GM12874 (cell line): ENCODE results near the gene GNB1L.

ENCODE experiments used
- TF ChIP-seq, protein P1 (sequence below): IDR thresholded peaks from 2 replicates; pipeline ENCODE4 v1.5.1; 2011; ENCODE audit warnings: low read depth, mild to moderate bottlenecking, control low read depth, low read length, moderate library complexity; ENCODE audit not compliant: insufficient read depth

GNB1L gene

DNA sequence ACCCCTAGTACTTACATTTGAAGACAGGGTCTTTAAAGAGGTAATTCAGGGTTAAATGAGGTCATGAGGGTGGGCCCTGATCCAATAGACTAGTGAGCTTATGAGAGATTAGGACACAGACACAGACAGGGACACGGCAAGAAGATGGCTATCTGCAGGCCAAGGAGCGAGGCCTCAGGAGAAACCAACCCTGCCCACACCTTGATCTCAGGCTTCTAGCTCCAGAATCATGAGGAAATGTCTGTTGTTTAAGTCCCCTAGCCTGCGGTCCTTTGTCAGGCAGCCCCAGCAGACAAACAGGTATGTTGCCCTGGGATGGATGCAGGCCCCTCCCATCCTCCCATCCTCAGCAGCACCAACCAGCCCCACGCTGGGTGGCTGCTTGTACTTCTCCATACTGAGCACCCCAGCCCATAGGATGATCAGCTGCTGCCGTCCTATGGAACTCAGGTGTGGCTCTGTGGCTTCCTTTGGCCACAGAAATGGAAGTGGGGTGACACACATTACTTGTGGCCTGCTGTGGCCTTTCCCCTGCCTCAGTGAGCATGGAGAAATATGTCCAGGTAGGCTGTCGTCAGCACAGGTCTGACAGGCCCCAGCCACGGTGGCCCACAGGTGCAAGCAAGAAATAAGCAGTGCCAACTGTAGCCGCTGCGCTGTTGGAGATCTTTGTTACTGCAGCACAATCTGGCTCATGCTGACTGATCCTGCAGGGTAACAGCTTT lies 7.9 kb downstream of the GNB1L start:
- TF ChIP-seq, protein P1, sequence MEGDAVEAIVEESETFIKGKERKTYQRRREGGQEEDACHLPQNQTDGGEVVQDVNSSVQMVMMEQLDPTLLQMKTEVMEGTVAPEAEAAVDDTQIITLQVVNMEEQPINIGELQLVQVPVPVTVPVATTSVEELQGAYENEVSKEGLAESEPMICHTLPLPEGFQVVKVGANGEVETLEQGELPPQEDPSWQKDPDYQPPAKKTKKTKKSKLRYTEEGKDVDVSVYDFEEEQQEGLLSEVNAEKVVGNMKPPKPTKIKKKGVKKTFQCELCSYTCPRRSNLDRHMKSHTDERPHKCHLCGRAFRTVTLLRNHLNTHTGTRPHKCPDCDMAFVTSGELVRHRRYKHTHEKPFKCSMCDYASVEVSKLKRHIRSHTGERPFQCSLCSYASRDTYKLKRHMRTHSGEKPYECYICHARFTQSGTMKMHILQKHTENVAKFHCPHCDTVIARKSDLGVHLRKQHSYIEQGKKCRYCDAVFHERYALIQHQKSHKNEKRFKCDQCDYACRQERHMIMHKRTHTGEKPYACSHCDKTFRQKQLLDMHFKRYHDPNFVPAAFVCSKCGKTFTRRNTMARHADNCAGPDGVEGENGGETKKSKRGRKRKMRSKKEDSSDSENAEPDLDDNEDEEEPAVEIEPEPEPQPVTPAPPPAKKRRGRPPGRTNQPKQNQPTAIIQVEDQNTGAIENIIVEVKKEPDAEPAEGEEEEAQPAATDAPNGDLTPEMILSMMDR: no peak

GRCh38 chr22:19845054-19845722 lies 9.5 kb downstream of the GNB1L start:
- TF ChIP-seq, protein P1: no peak

GRCh38 chr22:19844377-19845053 lies 10.2 kb downstream of the GNB1L start:
- TF ChIP-seq, protein P1: no peak

DNA sequence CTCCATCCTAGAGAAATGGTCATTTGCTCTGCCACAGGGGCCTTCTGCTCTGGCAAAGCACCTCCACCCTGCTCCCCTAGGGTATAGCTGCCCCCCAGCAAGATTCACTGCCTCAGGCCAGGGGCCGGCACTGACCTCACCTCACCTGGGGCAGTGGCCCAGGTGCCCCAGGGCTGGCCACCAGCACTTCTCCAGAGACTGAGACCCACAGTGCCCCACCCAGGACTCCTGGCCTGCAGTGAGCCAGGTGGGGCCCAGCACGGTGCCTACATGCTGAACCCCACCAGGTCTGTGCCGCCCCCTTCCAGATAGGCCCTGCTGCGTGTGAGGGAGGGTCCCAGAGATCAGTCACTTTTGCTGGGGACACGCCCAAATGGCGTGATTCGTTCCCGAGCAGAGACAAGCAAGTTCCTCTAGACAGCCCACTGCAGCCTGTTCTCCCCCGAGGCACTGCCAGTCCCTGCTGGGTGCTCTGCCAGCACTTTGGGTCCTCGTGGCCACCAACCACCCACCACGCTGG lies 10.8 kb downstream of the GNB1L start:
- TF ChIP-seq, protein P1: no peak

DNA sequence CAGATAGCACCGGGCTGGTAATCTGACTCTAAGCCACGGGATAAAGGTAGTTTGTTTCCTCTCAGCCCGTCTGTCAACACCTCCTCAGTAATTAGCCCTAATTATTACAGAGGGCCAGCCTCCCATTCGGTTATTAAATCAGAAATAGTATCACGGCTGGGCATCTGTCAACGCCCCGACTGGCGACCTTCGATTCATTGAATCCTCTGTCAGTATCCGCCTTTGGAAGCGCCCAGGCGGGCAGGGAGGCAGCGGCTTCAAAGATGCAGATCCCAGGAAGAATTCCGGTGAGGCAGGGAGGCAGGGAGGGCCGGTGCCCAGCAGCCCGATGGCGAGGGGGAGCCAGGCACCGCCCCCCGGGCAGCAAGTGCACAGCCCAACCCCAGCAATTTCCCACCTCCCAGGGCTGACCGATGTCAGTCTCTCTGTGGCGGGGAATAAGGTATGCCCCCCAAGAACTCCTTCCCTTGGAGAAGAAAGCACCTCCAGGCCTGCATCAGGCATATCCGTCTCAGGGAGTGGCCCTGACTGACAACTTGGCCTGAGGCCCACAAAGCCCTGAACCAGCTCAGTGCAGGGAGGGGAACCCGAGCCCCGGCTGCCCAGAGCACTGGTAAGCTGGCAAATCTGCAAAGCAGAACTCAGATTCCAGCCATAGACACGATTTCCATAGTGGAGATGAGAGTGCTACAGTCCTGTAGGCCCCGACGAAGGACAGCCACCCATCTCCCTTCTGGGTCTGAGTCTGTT lies 11.4 kb downstream of the GNB1L start:
- TF ChIP-seq, protein P1: no peak

GRCh38 chr22:19842393-19843106 lies 12.1 kb downstream of the GNB1L start:
- TF ChIP-seq, protein P1: no peak
